GM18502 (cell line): ENCODE data around the gene RAB3GAP1.

Experiments
- ATAC-seq: cut with Tn5 transposase; IDR thresholded peaks from one replicate; pipeline ENCODE4 v1.9.1; 2021; ENCODE audit warnings: mild to moderate bottlenecking; ENCODE audit not compliant: unreplicated experiment, poor library complexity

Gene RAB3GAP1

DNA sequence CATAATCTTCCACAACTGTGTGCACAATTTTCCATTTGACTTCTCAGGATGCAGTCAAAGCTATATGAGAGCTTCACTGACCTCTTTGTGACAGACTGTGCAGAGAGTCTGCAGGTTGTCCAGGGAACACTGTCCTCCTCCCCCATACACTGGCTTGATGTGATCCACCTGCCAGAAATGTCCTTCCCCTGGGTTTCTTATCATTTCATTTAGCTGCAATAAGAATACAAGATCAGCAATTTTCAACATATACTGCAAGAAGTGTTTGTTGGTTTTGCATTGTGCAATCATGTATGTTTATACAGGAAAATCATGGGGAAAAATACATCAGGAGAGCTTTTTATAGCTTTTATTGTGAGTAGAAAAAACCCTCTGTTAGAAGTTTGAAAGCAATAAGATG is 150.7 kb downstream of the RAB3GAP1 start:
- no peak for ATAC-seq

DNA sequence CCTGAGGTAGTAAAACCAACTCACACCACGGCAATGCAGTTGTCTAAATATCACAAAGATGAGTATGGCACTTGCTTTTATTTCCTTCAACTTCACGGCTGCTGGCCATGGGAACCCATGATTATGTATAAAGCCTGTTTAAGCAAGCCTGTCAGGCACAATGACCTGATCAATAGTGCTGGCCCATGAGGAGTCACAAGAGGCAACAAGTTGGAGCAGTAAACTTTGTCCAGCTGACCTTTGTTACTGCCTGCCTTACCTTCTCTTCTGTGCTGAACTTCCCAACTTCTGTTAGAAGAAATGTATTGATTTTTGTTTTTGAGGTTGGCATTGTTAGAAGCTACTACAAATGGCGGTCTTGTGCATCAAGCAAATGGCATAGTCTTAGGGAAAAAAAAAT is 151.9 kb downstream of the RAB3GAP1 start:
- ATAC-seq = no peak

DNA sequence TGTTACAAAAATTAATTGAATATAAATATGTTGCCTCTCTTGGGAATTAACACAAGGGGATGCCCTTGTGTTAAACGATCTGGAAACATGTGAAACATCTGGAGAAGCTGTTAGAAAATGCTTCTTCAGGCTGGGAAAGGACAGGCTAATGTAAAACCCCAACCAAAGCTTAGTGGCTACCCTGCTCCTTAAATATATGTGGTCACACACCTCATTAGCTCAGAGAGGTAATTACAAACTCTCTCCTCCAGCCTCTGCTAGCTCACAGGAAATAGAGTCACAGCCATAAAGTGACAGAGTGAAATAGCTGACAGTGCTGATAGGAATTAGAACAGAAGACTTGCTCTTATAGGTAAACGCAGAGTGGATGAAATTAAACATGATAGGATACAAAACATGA is 155.9 kb downstream of the RAB3GAP1 start:
- ATAC-seq = no peak

DNA sequence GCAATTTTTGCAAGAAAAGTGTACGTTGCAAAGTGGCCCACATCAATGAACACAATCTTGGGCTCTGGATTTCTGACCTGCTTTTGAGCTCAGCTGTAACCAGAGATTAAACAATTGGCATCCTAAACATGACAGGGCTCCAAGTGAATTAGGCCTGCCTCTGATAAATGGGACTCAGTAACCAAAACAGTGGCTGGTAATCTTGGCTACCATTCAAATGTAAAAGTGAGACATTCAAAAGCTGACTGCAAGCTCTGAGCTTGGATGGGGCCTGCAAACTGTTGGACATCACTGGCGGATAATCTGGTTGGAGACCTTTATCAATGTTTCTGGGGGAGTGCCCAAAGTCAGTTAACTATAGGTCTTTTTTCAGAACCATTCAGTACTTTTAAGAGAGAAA is 160.7 kb downstream of the RAB3GAP1 start:
- no peak for ATAC-seq

DNA sequence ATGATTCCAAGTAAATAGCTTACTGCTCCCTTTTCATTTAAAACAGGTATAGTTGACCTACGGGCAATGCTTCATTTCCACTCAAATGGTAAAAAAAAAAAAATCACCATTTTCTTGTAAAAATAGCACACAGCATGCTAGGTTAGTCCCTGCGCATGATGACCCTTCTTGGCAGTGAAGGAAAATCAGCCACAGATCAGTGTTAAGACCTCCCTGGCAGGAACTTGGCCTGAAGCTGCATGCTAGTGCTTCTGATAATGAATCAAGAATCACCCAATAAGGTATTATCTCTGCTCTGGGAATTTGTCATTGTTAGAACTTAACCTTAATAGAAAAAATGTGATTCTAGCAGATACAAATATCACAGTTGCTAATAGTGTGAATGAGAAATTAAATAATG is 166.3 kb downstream of the RAB3GAP1 start:
- no peak for ATAC-seq

DNA sequence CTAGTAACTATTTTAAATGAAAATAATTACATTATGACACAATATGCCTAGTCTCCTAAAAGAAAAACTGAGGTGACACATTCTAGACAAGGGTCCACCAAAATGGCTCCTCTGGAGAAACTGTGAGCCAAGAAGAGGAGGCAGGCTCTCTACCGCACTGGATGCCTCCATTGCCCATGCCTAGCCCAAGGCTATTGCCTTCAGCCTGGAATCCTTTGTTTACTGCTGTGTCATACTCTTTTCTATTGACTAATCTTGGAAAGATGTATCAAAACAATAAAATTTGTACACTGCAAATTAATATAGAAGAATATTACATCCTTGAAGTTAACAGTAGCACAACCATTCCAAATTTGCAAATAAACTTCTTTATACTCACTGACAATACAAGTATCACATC is 167.1 kb downstream of the RAB3GAP1 start:
- ATAC-seq = no peak
